WTC11 (cell line): Measurements from ENCODE around the gene LAMP2. TPM values are rescaled to one million over a fixed set of nuclear protein-coding genes. Genes with fewer than 3 reads are reported as not detected.

ENCODE experiments used
- ATAC-seq: fragments of 200-7000 bp; cut with Tn5 transposase; 2 replicates; pipeline ENCODE4 v1.10.0; 2021; ENCODE audit warnings: mild to moderate bottlenecking, moderate library complexity
- CTCF ChIA-PET: fragments of 300-600 bp; sonication (Branson Sonifier 250); formaldehyde crosslinking; loops from one replicate; lab custom pipeline; 2021; ENCODE audit warnings: antibody characterized with exemption; lab: Charles Lee
- POLR2A ChIA-PET: fragments of 350-600 bp; sonication (Branson Sonifier 250); formaldehyde crosslinking; loops from one replicate; lab custom pipeline; 2021; ENCODE audit warnings: antibody characterized with exemption; lab: Charles Lee
- DNase-seq: peaks from one replicate; pipeline ENCODE4 v3.0.0; 2021; ENCODE audit warnings: low spot score
- H3K27ac Mint-ChIP-seq: 2 replicates; pipeline ENCODE4 v1.8.0; 2021; ENCODE audit warnings: mixed read lengths
- H3K27me3 Mint-ChIP-seq: 2 replicates; pipeline ENCODE4 v1.8.0; 2021; ENCODE audit warnings: low read depth, mild to moderate bottlenecking, moderate library complexity, mixed read lengths
- H3K36me3 Mint-ChIP-seq: 2 replicates; pipeline ENCODE4 v1.8.0; 2021; ENCODE audit warnings: mixed read lengths
- H3K4me1 Mint-ChIP-seq: 2 replicates; pipeline ENCODE4 v1.8.0; 2022; ENCODE audit warnings: mixed read lengths
- H3K4me3 Mint-ChIP-seq: 2 replicates; pipeline ENCODE4 v1.8.0; 2021; ENCODE audit warnings: mild to moderate bottlenecking, moderate library complexity, mixed read lengths
- H3K9me3 Mint-ChIP-seq: 2 replicates; pipeline ENCODE4 v1.8.0; 2021; ENCODE audit warnings: mixed read lengths
- CREB1 ChIP-seq: sonication (generic); formaldehyde crosslinking; IDR thresholded peaks from 2 replicates; pipeline ENCODE4 v1.8.0; 2023; ENCODE audit warnings: mild to moderate bottlenecking, missing genetic modification reagents
- GTF2I ChIP-seq: fragments of 250-450 bp; sonication (Bioruptor Pico); conservative IDR thresholded peaks from 2 replicates; pipeline ENCODE4 v1.4.0; 2021; ENCODE audit warnings: mild to moderate bottlenecking
- HMGA2 ChIP-seq: fragments of 250-450 bp; sonication (Bioruptor Pico); IDR thresholded peaks from 2 replicates; pipeline ENCODE4 v1.4.0; 2021; ENCODE audit warnings: mild to moderate bottlenecking, moderate library complexity
- JAZF1 ChIP-seq: fragments of 250-450 bp; sonication (Bioruptor Pico); IDR thresholded peaks from 2 replicates; pipeline ENCODE4 v1.9.0; 2021; ENCODE audit warnings: moderate library complexity, mild to moderate bottlenecking, inconsistent platforms
- NFATC4 ChIP-seq: fragments of 250-450 bp; sonication (Bioruptor Pico); IDR thresholded peaks from 2 replicates; pipeline ENCODE4 v1.9.0; 2021; ENCODE audit warnings: mild to moderate bottlenecking
- OVOL2 ChIP-seq: fragments of 250-450 bp; sonication (Bioruptor Pico); IDR thresholded peaks from 2 replicates; pipeline ENCODE4 v1.9.0; 2021; ENCODE audit warnings: mild to moderate bottlenecking, borderline replicate concordance
- STAT6 ChIP-seq: sonication (generic); formaldehyde crosslinking; conservative IDR thresholded peaks from 2 replicates; pipeline ENCODE4 v1.8.1; 2023; ENCODE audit warnings: mild to moderate bottlenecking, low read depth, missing genetic modification reagents, moderate library complexity
- TP53 ChIP-seq: sonication (generic); formaldehyde crosslinking; IDR thresholded peaks from 2 replicates; pipeline ENCODE4 v1.8.1; 2023; ENCODE audit warnings: mild to moderate bottlenecking, missing genetic modification reagents
- ZNF423 ChIP-seq: fragments of 250-450 bp; sonication (Bioruptor Pico); IDR thresholded peaks from 2 replicates; pipeline ENCODE4 v2.1.2; 2022; ENCODE audit warnings: mild to moderate bottlenecking, moderate library complexity
- total RNA-seq: library from RNA; stranded (reverse); gene quantifications from 3 replicates; pipeline ENCODE4 v1.2.3, GENCODE V29; 2021
- TF ChIP-seq, protein P1 (sequence below): sonication (generic); formaldehyde crosslinking; IDR thresholded peaks from 2 replicates; pipeline ENCODE4 v1.8.1; 2023; ENCODE audit warnings: mild to moderate bottlenecking, missing genetic modification reagents, borderline replicate concordance
- TF ChIP-seq, protein P2 (sequence below): fragments of 250-450 bp; sonication (Bioruptor Pico); IDR thresholded peaks from 2 replicates; pipeline ENCODE4 v1.9.0; 2021; ENCODE audit warnings: mild to moderate bottlenecking, borderline replicate concordance
- TF ChIP-seq, protein P3 (sequence below): sonication (generic); formaldehyde crosslinking; IDR thresholded peaks from 2 replicates; pipeline ENCODE4 v1.8.0; 2022; ENCODE audit warnings: mild to moderate bottlenecking, missing genetic modification reagents
- TF ChIP-seq, protein P4 (sequence below): sonication (generic); formaldehyde crosslinking; IDR thresholded peaks from 2 replicates; pipeline ENCODE4 v1.8.0; 2022; ENCODE audit warnings: mild to moderate bottlenecking, missing genetic modification reagents
- TF ChIP-seq, protein P5 (sequence below): sonication (generic); formaldehyde crosslinking; IDR thresholded peaks from 2 replicates; pipeline ENCODE4 v1.8.1; 2023; ENCODE audit warnings: mild to moderate bottlenecking, moderate library complexity, missing genetic modification reagents

LAMP2 gene
- total RNA-seq, 1 experiment from 2014 or later = 28.8 TPM

DNA sequence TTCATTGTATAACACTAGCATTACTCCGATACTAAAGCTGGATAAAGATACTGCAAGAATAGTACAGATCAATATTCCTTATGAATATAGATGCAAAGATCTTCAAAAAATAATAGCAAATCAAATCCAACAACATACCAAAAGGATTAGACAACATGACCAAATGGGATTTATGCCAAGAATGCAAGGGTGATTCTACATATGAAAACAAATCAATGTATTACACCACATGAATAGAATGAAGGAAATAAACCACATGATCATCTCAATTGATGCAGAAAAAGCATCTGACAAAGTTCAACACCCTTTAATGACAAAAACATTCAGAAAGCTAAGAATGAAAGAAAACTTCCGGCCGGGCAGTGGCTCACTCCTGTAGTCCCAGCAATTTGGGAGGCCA, 48.8 kb upstream of the LAMP2 start (continued):
- TF ChIP-seq, protein P1, sequence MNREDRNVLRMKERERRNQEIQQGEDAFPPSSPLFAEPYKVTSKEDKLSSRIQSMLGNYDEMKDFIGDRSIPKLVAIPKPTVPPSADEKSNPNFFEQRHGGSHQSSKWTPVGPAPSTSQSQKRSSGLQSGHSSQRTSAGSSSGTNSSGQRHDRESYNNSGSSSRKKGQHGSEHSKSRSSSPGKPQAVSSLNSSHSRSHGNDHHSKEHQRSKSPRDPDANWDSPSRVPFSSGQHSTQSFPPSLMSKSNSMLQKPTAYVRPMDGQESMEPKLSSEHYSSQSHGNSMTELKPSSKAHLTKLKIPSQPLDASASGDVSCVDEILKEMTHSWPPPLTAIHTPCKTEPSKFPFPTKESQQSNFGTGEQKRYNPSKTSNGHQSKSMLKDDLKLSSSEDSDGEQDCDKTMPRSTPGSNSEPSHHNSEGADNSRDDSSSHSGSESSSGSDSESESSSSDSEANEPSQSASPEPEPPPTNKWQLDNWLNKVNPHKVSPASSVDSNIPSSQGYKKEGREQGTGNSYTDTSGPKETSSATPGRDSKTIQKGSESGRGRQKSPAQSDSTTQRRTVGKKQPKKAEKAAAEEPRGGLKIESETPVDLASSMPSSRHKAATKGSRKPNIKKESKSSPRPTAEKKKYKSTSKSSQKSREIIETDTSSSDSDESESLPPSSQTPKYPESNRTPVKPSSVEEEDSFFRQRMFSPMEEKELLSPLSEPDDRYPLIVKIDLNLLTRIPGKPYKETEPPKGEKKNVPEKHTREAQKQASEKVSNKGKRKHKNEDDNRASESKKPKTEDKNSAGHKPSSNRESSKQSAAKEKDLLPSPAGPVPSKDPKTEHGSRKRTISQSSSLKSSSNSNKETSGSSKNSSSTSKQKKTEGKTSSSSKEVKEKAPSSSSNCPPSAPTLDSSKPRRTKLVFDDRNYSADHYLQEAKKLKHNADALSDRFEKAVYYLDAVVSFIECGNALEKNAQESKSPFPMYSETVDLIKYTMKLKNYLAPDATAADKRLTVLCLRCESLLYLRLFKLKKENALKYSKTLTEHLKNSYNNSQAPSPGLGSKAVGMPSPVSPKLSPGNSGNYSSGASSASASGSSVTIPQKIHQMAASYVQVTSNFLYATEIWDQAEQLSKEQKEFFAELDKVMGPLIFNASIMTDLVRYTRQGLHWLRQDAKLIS (CRISPR knock-in tag) = no peak
- TF ChIP-seq JAZF1 (CRISPR knock-in tag) (no peak), GTF2I (CRISPR knock-in tag) (no peak), OVOL2 (CRISPR knock-in tag) (no peak), CREB1 (no peak), STAT6 (CRISPR knock-in tag) (no peak), TP53 (CRISPR knock-in tag) (no peak), HMGA2 (CRISPR knock-in tag) (no peak)
- TF ChIP-seq, protein P2, sequence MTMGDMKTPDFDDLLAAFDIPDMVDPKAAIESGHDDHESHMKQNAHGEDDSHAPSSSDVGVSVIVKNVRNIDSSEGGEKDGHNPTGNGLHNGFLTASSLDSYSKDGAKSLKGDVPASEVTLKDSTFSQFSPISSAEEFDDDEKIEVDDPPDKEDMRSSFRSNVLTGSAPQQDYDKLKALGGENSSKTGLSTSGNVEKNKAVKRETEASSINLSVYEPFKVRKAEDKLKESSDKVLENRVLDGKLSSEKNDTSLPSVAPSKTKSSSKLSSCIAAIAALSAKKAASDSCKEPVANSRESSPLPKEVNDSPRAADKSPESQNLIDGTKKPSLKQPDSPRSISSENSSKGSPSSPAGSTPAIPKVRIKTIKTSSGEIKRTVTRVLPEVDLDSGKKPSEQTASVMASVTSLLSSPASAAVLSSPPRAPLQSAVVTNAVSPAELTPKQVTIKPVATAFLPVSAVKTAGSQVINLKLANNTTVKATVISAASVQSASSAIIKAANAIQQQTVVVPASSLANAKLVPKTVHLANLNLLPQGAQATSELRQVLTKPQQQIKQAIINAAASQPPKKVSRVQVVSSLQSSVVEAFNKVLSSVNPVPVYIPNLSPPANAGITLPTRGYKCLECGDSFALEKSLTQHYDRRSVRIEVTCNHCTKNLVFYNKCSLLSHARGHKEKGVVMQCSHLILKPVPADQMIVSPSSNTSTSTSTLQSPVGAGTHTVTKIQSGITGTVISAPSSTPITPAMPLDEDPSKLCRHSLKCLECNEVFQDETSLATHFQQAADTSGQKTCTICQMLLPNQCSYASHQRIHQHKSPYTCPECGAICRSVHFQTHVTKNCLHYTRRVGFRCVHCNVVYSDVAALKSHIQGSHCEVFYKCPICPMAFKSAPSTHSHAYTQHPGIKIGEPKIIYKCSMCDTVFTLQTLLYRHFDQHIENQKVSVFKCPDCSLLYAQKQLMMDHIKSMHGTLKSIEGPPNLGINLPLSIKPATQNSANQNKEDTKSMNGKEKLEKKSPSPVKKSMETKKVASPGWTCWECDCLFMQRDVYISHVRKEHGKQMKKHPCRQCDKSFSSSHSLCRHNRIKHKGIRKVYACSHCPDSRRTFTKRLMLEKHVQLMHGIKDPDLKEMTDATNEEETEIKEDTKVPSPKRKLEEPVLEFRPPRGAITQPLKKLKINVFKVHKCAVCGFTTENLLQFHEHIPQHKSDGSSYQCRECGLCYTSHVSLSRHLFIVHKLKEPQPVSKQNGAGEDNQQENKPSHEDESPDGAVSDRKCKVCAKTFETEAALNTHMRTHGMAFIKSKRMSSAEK (CRISPR knock-in tag) = no peak
- TF ChIP-seq, protein P3, sequence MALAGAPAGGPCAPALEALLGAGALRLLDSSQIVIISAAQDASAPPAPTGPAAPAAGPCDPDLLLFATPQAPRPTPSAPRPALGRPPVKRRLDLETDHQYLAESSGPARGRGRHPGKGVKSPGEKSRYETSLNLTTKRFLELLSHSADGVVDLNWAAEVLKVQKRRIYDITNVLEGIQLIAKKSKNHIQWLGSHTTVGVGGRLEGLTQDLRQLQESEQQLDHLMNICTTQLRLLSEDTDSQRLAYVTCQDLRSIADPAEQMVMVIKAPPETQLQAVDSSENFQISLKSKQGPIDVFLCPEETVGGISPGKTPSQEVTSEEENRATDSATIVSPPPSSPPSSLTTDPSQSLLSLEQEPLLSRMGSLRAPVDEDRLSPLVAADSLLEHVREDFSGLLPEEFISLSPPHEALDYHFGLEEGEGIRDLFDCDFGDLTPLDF (CRISPR knock-in tag) = no peak
- TF ChIP-seq, protein P4, sequence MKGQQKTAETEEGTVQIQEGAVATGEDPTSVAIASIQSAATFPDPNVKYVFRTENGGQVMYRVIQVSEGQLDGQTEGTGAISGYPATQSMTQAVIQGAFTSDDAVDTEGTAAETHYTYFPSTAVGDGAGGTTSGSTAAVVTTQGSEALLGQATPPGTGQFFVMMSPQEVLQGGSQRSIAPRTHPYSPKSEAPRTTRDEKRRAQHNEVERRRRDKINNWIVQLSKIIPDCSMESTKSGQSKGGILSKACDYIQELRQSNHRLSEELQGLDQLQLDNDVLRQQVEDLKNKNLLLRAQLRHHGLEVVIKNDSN (CRISPR knock-in tag) = no peak

DNA sequence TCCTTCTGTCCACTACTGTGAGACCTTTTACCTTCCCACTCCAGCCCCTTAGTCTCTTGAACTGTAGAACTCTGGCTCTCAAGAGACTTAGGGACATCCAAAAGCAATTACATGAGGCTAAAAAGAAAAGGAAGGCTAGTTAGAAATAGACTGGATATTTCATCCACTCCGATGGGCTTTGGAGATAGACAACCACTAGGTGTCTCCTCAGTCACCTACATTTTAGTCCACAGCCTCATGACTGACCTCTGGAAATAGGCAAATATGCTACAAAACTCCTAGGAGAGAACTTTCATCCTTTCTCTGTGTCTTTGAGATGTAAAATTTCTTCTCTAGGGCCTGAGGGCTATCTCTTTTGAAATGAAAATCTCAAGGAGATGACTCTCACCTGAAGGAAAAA, 45.1 kb upstream of the LAMP2 start:
- Mint-ChIP-seq H3K4me1 (peaks cover 10% of the 10 kb centered on the region), H3K4me3 (peak overlapping the region; percentile 4; the same call in 1 of the 2 replicates), H3K36me3 (no peaks in the 10 kb centered on the region)
- CTCF ChIA-PET = interaction anchor here (1.0 to 1.3 kb wide), 6 partner anchors 19 to 276 kb away, joined by 3 to 4 read pairs (median 4); no protein-coding TSS in a partner anchor
- POLR2A ChIA-PET = interaction anchor here (0.5 kb wide), 1 partner anchor 106 kb away, joined by 3 read pairs; no protein-coding TSS in a partner anchor
- TF ChIP-seq OVOL2 (CRISPR knock-in tag) = no peak
- TF ChIP-seq NFATC4 (CRISPR knock-in tag) = no peak
- no peak for TF ChIP-seq STAT6 (CRISPR knock-in tag)
- TF ChIP-seq ZNF423 (CRISPR knock-in tag) = no peak
- TF ChIP-seq, protein P5, sequence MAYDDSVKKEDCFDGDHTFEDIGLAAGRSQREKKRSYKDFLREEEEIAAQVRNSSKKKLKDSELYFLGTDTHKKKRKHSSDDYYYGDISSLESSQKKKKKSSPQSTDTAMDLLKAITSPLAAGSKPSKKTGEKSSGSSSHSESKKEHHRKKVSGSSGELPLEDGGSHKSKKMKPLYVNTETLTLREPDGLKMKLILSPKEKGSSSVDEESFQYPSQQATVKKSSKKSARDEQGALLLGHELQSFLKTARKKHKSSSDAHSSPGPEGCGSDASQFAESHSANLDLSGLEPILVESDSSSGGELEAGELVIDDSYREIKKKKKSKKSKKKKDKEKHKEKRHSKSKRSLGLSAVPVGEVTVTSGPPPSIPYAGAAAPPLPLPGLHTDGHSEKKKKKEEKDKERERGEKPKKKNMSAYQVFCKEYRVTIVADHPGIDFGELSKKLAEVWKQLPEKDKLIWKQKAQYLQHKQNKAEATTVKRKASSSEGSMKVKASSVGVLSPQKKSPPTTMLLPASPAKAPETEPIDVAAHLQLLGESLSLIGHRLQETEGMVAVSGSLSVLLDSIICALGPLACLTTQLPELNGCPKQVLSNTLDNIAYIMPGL (CRISPR knock-in tag) = no peak
- TF ChIP-seq, all 79 proteins: peak for 0
- no peak for DNase-seq
- H3K9me3 Mint-ChIP-seq = no peaks in the 10 kb centered on the region
- no peaks in the 10 kb centered on the region for H3K27me3 Mint-ChIP-seq
- peak overlapping the region; percentile 14 for H3K27ac Mint-ChIP-seq
- peak; percentile 85 for ATAC-seq
